ENCODE measurements around the gene RPS27A. TPM values are rescaled to one million over a fixed set of nuclear protein-coding genes. Genes with fewer than 3 reads are reported as not detected.
"Not testable (repeated sequence)": the region's sequence is repeated elsewhere in the genome, so short reads cannot be mapped to it uniquely, and the experiment has no call there.

Gene RPS27A
- total RNA-seq, 2 donors from 2014 or later, result 1,125 to 1,181 TPM

- peaks cover 45% of the 10 kb centered on the region for H3K4me1 Mint-ChIP-seq
- peaks cover 38% of the 10 kb centered on the region for H3K36me3 Mint-ChIP-seq (ENCODE audit: low read depth)
- H3K27ac Mint-ChIP-seq, result peak overlapping the region; percentile 96
- H3K4me3 Mint-ChIP-seq, result peak overlapping the region; percentile 96
- H3K9me3 Mint-ChIP-seq, result no peaks in the 10 kb centered on the region
- ATAC-seq (replicated peaks), result no peak
- no peaks in the 10 kb centered on the region for H3K27me3 Mint-ChIP-seq
These were observed 1.9 kb upstream of the RPS27A start for GRCh38 chr2:55230551-55230950.

- Mint-ChIP-seq H3K27ac (peak overlapping the region; percentile 96), H3K9me3 (no peaks in the 10 kb centered on the region), H3K4me3 (peak overlapping the region; percentile 96), H3K27me3 (no peaks in the 10 kb centered on the region), H3K36me3 (ENCODE audit: low read depth) (peaks cover 48% of the 10 kb centered on the region), H3K4me1 (peaks cover 45% of the 10 kb centered on the region)
- ATAC-seq (replicated peaks), result peak; percentile 35
These were observed 873 bp upstream of the RPS27A start for GRCh38 chr2:55231546-55232083.

GRCh38 chr2:55232863-55233657 is 572 bp downstream of the RPS27A start:
- Mint-ChIP-seq H3K27ac (peak overlapping the region; percentile 96), H3K27me3 (no peaks in the 10 kb centered on the region), H3K4me3 (peak overlapping the region; percentile 96), H3K36me3 (ENCODE audit: low read depth) (peaks cover 63% of the 10 kb centered on the region), H3K4me1 (peaks cover 39% of the 10 kb centered on the region), H3K9me3 (no peaks in the 10 kb centered on the region)
- ATAC-seq (replicated peaks), result peak; percentile 37

GRCh38 chr2:55233658-55233940 is 1.1 kb downstream of the RPS27A start:
- Mint-ChIP-seq H3K9me3 (no peaks in the 10 kb centered on the region), H3K4me3 (peak overlapping the region; percentile 96), H3K4me1 (peaks cover 35% of the 10 kb centered on the region), H3K27ac (peak overlapping the region; percentile 96), H3K36me3 (ENCODE audit: low read depth) (peaks cover 68% of the 10 kb centered on the region), H3K27me3 (no peaks in the 10 kb centered on the region)
- no peak for ATAC-seq (replicated peaks)

GRCh38 chr2:55235724-55236538 is 3.4 kb downstream of the RPS27A start:
- Mint-ChIP-seq H3K9me3 (no peaks in the 10 kb centered on the region), H3K4me1 (peaks cover 20% of the 10 kb centered on the region), H3K36me3 (ENCODE audit: low read depth) (peaks cover 84% of the 10 kb centered on the region), H3K27me3 (no peaks in the 10 kb centered on the region), H3K4me3 (peak overlapping the region; percentile 96), H3K27ac (peak overlapping the region; percentile 61)
- no peak for ATAC-seq (replicated peaks)

- no peaks in the 10 kb centered on the region for H3K27me3 Mint-ChIP-seq
These were observed 4.6 kb downstream of the RPS27A start for GRCh38 chr2:55236992-55237543.

GRCh38 chr2:55239656-55240222 is 7.3 kb downstream of the RPS27A start:
- no peak for ATAC-seq (replicated peaks)
- H3K4me3 Mint-ChIP-seq, result no peak overlapping the region
- peaks cover 88% of the 10 kb centered on the region for H3K36me3 Mint-ChIP-seq (ENCODE audit: low read depth)
- H3K27ac Mint-ChIP-seq, result no peak overlapping the region
- no peaks in the 10 kb centered on the region for H3K27me3 Mint-ChIP-seq
- H3K9me3 Mint-ChIP-seq, result no peaks in the 10 kb centered on the region
- H3K4me1 Mint-ChIP-seq, result no peaks in the 10 kb centered on the region

More at GRCh38 chr2:55236992-55237543, 4.6 kb downstream of the RPS27A start:
- Mint-ChIP-seq H3K9me3 (no peaks in the 10 kb centered on the region), H3K36me3 (ENCODE audit: low read depth) (peaks cover 90% of the 10 kb centered on the region), H3K4me3 (no peak overlapping the region), H3K4me1 (peaks cover 16% of the 10 kb centered on the region), H3K27ac (no peak overlapping the region)
- ATAC-seq (replicated peaks), result no peak

GRCh38 chr2:55241582-55241981 is 9.1 kb downstream of the RPS27A start:
- H3K4me3 Mint-ChIP-seq; H3K4me1 Mint-ChIP-seq; H3K27me3 Mint-ChIP-seq; H3K9me3 Mint-ChIP-seq; H3K27ac Mint-ChIP-seq; ATAC-seq (replicated peaks): not testable (repeated sequence)
- H3K36me3 Mint-ChIP-seq (ENCODE audit: low read depth), result peaks cover 88% of the 10 kb centered on the region

GRCh38 chr2:55242617-55243016 is 10.1 kb downstream of the RPS27A start:
- peaks cover 87% of the 10 kb centered on the region for H3K36me3 Mint-ChIP-seq (ENCODE audit: low read depth)
- peak overlapping the region; percentile 10 for H3K27ac Mint-ChIP-seq
- no peak for ATAC-seq (replicated peaks)
- no peaks in the 10 kb centered on the region for H3K9me3 Mint-ChIP-seq
- H3K4me1 Mint-ChIP-seq, result no peaks in the 10 kb centered on the region
- H3K4me3 Mint-ChIP-seq, result no peak overlapping the region
- H3K27me3 Mint-ChIP-seq, result no peaks in the 10 kb centered on the region

- no peak overlapping the region for H3K4me3 Mint-ChIP-seq
- no peak overlapping the region for H3K27ac Mint-ChIP-seq
- no peaks in the 10 kb centered on the region for H3K9me3 Mint-ChIP-seq
- H3K4me1 Mint-ChIP-seq, result no peaks in the 10 kb centered on the region
- H3K36me3 Mint-ChIP-seq (ENCODE audit: low read depth), result peaks cover 86% of the 10 kb centered on the region
- H3K27me3 Mint-ChIP-seq, result no peaks in the 10 kb centered on the region
- no peak for ATAC-seq (replicated peaks)
These were observed 12.9 kb downstream of the RPS27A start for GRCh38 chr2:55245411-55245810.

GRCh38 chr2:55247025-55247424 is 14.5 kb downstream of the RPS27A start:
- no peak for ATAC-seq (replicated peaks)
- Mint-ChIP-seq H3K9me3 (no peaks in the 10 kb centered on the region), H3K27ac (no peak overlapping the region), H3K27me3 (no peaks in the 10 kb centered on the region), H3K36me3 (ENCODE audit: low read depth) (peaks cover 90% of the 10 kb centered on the region), H3K4me1 (no peaks in the 10 kb centered on the region), H3K4me3 (no peak overlapping the region)

GRCh38 chr2:55252832-55253231 is 20.3 kb downstream of the RPS27A start:
- H3K4me1 Mint-ChIP-seq, result no peaks in the 10 kb centered on the region
- ATAC-seq (replicated peaks), result no peak
- no peaks in the 10 kb centered on the region for H3K9me3 Mint-ChIP-seq
- H3K27me3 Mint-ChIP-seq, result no peaks in the 10 kb centered on the region
- H3K36me3 Mint-ChIP-seq (ENCODE audit: low read depth), result peaks cover 77% of the 10 kb centered on the region
- no peak overlapping the region for H3K4me3 Mint-ChIP-seq
- H3K27ac Mint-ChIP-seq, result no peak overlapping the region

- not testable (repeated sequence) for H3K9me3 Mint-ChIP-seq; H3K27ac Mint-ChIP-seq; ATAC-seq (replicated peaks); H3K4me1 Mint-ChIP-seq; H3K27me3 Mint-ChIP-seq; H3K4me3 Mint-ChIP-seq
- H3K36me3 Mint-ChIP-seq (ENCODE audit: low read depth), result peaks cover 88% of the 10 kb centered on the region
These were observed 27.1 kb downstream of the RPS27A start for GRCh38 chr2:55259586-55259985.

GRCh38 chr2:55268288-55268906 is 35.9 kb downstream of the RPS27A start:
- Mint-ChIP-seq H3K4me3 (peak overlapping the region; percentile 92), H3K27me3 (no peaks in the 10 kb centered on the region), H3K4me1 (no peaks in the 10 kb centered on the region), H3K9me3 (no peaks in the 10 kb centered on the region), H3K36me3 (ENCODE audit: low read depth) (peaks cover 51% of the 10 kb centered on the region), H3K27ac (peak overlapping the region; percentile 98)
- ATAC-seq (replicated peaks), result no peak

Measured in activated T-helper 17 cell treated with anti-CD3 and anti-CD28 coated beads, Interleukin-2, amount 50 U/mL, for 72 hours (primary cell).